Neural crest cell (in vitro differentiated cells): ENCODE measurements around the gene LTBP4. TPM values are rescaled to one million over a fixed set of nuclear protein-coding genes. Genes with fewer than 3 reads are reported as not detected.
A peak's percentile ranks its signal among the peaks of the same experiment; 100 is the strongest.

Source experiments
- DNase-seq: peaks from one replicate; pipeline ENCODE4 v3.0.0; 2021; ENCODE audit warnings: low read depth, mixed read lengths, low spot score
- H3K27ac Mint-ChIP-seq: one replicate; pipeline ENCODE4 v1.8.0; 2021; ENCODE audit warnings: mild to moderate bottlenecking, mixed read lengths; ENCODE audit not compliant: unreplicated experiment
- H3K27me3 Mint-ChIP-seq: 2 replicates; pipeline ENCODE4 v1.8.0; 2021; ENCODE audit warnings: low read depth, mild to moderate bottlenecking, mixed read lengths
- H3K36me3 Mint-ChIP-seq: 2 replicates; pipeline ENCODE4 v1.8.0; 2021; ENCODE audit warnings: low read depth, mild to moderate bottlenecking, mixed read lengths
- H3K4me1 Mint-ChIP-seq: 2 replicates; pipeline ENCODE4 v1.8.0; 2021; ENCODE audit warnings: mixed read lengths
- H3K4me3 Mint-ChIP-seq: one replicate; pipeline ENCODE4 v1.8.0; 2021; ENCODE audit warnings: mild to moderate bottlenecking, mixed read lengths
- H3K9me3 Mint-ChIP-seq: 2 replicates; pipeline ENCODE4 v1.8.0; 2021; ENCODE audit warnings: mixed read lengths
- CTCF ChIP-seq: fragments of 200-600 bp; sonication (generic); conservative IDR thresholded peaks from 2 replicates; pipeline ENCODE4 v1.5.0; 2021; ENCODE audit warnings: antibody characterized with exemption, mild to moderate bottlenecking
- total RNA-seq: library from RNA; stranded (reverse); gene quantifications from 2 replicates; pipeline ENCODE4 v1.2.1, GENCODE V29; 2021

Gene LTBP4
- total RNA-seq, 1 donor from 2014 or later, result 125 TPM

- H3K4me3 Mint-ChIP-seq, result peak overlapping the region; percentile 74
- no peak for DNase-seq
- peaks cover 69% of the 10 kb centered on the region for H3K27me3 Mint-ChIP-seq
- no peak overlapping the region for H3K27ac Mint-ChIP-seq
- no peaks in the 10 kb centered on the region for H3K9me3 Mint-ChIP-seq
- H3K36me3 Mint-ChIP-seq, result no peaks in the 10 kb centered on the region
- peaks cover 46% of the 10 kb centered on the region for H3K4me1 Mint-ChIP-seq
- TF ChIP-seq CTCF, result no peak
Observed at GRCh38 chr19:40600570-40601133, 517 bp upstream of the LTBP4 start.

GRCh38 chr19:40603071-40603388 is 1.9 kb downstream of the LTBP4 start:
- TF ChIP-seq CTCF, result no peak
- H3K4me1 Mint-ChIP-seq, result peaks cover 45% of the 10 kb centered on the region
- H3K27ac Mint-ChIP-seq, result no peak overlapping the region
- peaks cover 87% of the 10 kb centered on the region for H3K27me3 Mint-ChIP-seq
- H3K36me3 Mint-ChIP-seq, result peaks cover 3% of the 10 kb centered on the region
- H3K9me3 Mint-ChIP-seq, result no peaks in the 10 kb centered on the region
- no peak for DNase-seq
- H3K4me3 Mint-ChIP-seq, result peak overlapping the region; percentile 68

GRCh38 chr19:40603389-40604170 is 2.4 kb downstream of the LTBP4 start:
- Mint-ChIP-seq H3K27ac (no peak overlapping the region), H3K27me3 (peaks cover 89% of the 10 kb centered on the region), H3K4me1 (peaks cover 42% of the 10 kb centered on the region)

GRCh38 chr19:40604171-40604646 is 3.0 kb downstream of the LTBP4 start:
- H3K4me1 Mint-ChIP-seq, result peaks cover 42% of the 10 kb centered on the region
- no peak for TF ChIP-seq CTCF
- no peak for DNase-seq
- peaks cover 4% of the 10 kb centered on the region for H3K36me3 Mint-ChIP-seq
- peak overlapping the region; percentile 68 for H3K4me3 Mint-ChIP-seq
- H3K27me3 Mint-ChIP-seq, result peaks cover 89% of the 10 kb centered on the region
- H3K9me3 Mint-ChIP-seq, result no peaks in the 10 kb centered on the region
- no peak overlapping the region for H3K27ac Mint-ChIP-seq

More at GRCh38 chr19:40603389-40604170, 2.4 kb downstream of the LTBP4 start:
- peaks cover 4% of the 10 kb centered on the region for H3K36me3 Mint-ChIP-seq
- H3K4me3 Mint-ChIP-seq, result peak overlapping the region; percentile 68
- no peak for TF ChIP-seq CTCF
- H3K9me3 Mint-ChIP-seq, result no peaks in the 10 kb centered on the region
- peak; percentile 82 for DNase-seq

GRCh38 chr19:40604647-40605215 is 3.6 kb downstream of the LTBP4 start:
- peaks cover 39% of the 10 kb centered on the region for H3K4me1 Mint-ChIP-seq
- no peak overlapping the region for H3K27ac Mint-ChIP-seq
- peaks cover 4% of the 10 kb centered on the region for H3K36me3 Mint-ChIP-seq
- peak overlapping the region; percentile 68 for H3K4me3 Mint-ChIP-seq
- no peaks in the 10 kb centered on the region for H3K9me3 Mint-ChIP-seq
- DNase-seq, result no peak
- TF ChIP-seq CTCF, result no peak
- peaks cover 89% of the 10 kb centered on the region for H3K27me3 Mint-ChIP-seq
